COLO829 (cell line): Measurements from ENCODE around the gene UPK1A.
"Not testable (repeated sequence)": the region's sequence is repeated elsewhere in the genome, so short reads cannot be mapped to it uniquely, and the experiment has no call there.

ENCODE experiments used
- DNase-seq: peaks from one replicate; pipeline ENCODE4 v3.0.0; 2012; ENCODE audit warnings: low spot score

Gene UPK1A

DNA sequence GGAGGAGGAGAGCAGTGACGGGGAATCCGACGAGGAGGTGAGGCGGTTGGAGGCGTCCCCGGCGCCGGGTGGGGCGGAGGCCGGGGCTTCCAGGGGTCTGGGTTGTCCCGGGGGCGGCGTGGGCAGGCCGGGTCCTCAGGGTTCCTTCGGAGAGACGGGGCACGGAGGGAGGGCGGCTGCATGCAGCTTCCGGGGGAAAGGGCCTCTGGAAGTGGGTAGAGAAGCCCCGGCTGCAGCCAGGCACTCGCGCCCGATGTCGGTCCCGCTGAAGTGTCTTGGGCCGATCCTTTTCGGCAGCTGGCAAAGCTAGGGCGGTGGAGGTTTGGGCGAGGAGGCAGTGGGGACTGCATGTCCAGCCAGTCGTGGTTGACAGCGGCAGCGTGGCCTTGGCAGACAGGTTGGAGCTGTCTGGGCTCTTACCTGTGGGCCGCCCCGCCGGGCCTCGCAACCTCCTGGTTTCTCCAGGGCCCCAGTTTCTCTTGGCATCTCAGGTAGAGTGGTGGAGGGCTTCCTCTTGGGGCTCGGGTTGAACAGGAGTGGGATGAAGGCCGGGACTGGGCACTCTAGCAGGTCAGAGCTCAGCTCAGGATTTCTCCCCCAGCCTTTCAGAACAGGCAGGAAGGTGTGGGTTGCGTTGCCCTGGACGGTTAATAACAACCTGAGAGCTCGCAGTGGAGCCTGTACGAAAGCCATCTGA lies 52.2 kb downstream of the UPK1A start:
- DNase-seq = no peak

GRCh38 chr19:35719402-35720162 lies 53.3 kb downstream of the UPK1A start:
- DNase-seq = no peak

DNA sequence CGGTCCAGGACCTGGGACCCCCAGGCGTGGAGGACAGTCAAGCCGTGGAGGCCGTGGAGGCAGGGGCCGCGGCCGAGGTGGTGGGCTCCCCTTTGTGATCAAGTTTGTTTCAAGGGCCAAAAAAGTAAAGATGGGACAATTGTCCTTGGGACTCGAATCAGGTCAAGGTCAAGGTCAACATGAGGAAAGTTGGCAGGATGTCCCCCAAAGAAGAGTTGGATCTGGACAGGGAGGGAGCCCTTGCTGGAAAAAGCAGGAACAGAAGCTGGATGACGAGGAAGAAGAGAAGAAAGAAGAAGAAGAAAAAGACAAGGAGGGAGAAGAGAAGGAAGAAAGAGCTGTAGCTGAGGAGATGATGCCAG lies 53.8 kb downstream of the UPK1A start:
- DNase-seq = no peak

GRCh38 chr19:35720648-35721047 lies 54.3 kb downstream of the UPK1A start:
- no peak for DNase-seq

DNA sequence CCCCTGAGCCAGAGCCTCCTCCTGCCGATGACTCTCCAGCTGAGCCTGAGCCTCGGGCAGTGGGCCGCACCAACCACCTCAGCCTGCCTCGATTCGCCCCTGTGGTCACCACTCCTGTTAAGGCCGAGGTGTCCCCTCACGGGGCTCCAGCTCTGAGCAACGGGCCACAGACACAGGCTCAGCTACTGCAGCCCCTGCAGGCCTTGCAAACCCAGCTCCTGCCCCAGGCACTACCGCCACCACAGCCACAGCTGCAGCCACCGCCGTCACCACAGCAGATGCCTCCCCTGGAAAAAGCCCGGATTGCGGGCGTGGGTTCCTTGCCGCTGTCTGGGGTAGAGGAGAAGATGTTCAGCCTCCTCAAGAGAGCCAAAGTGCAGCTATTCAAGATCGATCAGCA lies 55.1 kb downstream of the UPK1A start:
- DNase-seq = no peak

- no peak for DNase-seq
Measured at GRCh38 chr19:35722461-35722860, 56.1 kb downstream of the UPK1A start.

GRCh38 chr19:35722897-35723296 lies 56.6 kb downstream of the UPK1A start:
- no peak for DNase-seq

- DNase-seq = no peak
Measured at GRCh38 chr19:35723671-35724070, 57.4 kb downstream of the UPK1A start.

- DNase-seq = not testable (repeated sequence)
Measured at GRCh38 chr19:35724132-35724531, 57.8 kb downstream of the UPK1A start.

DNA sequence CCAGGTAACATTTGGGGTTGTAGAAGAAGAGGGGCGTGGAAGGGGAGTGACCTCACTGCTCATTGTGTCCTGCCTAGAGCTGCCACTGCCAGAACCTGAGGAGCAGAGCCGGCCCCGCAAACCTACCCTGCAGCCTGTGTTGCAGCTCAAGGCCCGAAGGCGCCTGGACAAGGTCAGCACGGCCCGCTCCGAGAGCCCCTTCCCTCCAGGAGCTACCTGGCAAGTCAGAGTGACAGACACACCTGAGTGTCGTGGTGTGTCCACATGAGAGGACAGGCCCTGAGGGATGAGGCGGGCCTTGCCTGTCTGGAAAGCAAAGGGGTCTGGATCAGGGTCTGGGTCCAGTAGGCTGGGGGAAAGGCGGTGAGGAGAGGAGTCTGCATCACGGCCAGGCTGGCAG lies 58.2 kb downstream of the UPK1A start:
- DNase-seq = no peak

DNA sequence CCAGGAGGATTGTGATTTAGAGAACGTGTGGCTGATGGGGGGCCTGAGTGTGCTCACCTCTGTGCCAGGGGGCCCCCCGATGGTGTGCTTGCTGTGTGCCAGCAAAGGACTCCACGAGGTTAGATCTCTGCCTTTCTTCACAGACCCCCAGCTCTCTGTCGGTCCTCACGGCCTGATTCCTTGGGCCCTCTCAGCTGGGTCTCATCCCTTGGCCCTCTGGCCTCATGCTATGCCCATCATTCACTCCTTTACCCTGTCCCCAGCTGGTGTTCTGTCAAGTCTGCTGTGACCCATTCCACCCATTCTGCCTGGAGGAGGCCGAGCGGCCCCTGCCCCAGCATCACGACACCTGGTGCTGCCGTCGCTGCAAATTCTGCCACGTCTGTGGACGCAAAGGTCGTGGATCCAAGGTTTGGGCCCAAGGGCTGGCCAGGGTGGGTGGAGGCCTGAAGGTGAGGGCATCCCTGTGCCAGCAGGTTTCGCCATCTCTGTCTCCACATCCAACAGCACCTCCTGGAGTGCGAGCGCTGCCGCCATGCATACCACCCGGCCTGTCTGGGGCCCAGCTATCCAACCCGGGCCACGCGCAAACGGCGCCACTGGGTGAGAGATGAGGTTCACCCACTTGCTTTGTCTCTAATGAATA lies 59.0 kb downstream of the UPK1A start:
- DNase-seq = no peak

DNA sequence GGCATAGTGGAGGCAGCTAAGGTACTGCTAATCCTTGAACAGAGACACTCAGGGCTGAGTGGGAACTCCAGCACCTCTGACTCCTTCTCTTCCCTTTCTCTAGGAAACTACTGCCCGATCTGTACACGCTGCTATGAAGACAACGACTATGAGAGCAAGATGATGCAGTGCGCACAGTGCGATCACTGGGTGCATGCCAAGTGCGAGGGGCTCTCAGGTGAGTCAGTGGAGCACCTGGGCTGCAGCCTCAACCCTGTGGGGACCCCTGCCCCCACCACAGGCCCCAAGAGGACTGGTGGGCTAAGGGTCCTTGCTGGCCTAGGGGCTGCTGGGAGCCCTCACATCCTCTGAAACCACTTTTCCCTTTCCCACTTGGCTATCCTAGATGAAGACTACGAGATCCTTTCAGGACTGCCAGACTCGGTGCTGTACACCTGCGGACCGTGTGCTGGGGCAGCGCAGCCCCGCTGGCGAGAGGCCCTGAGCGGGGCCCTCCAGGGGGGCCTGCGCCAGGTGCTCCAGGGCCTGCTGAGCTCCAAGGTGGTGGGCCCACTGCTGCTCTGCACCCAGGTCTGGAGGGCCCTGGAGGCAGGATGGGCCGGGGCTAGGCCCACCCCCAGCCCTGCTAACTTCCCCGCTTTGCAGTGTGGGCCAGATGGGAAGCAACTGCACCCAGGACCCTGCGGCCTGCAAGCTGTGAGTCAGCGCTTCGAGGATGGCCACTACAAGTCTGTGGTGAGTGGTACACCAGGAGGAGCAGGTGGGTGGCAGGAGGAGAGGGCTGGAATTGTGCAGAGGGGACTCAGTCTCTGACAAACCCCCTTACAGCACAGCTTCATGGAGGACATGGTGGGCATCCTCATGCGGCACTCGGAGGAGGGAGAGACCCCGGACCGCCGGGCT lies 61.0 kb downstream of the UPK1A start:
- DNase-seq = no peak
